Stomach smooth muscle (tissue), 2 donors: ENCODE results near the gene SPINDOC.
"Not testable (repeated sequence)": the region's sequence is repeated elsewhere in the genome, so short reads cannot be mapped to it uniquely, and the experiment has no call there.

Experiments used
- H3K27ac ChIP-seq: one replicate; pipeline ENCODE4 v1.7.0; 2013; ENCODE audit warnings: mild to moderate bottlenecking, low read length, inconsistent platforms
- H3K27me3 ChIP-seq, 2 donors: one replicate each; pipeline ENCODE4 v1.7.0; 2013; ENCODE audit warnings: low read length in 2 of 2; ENCODE audit not compliant: insufficient read depth in 2 of 2, control insufficient read depth in 1 of 2
- H3K36me3 ChIP-seq, 2 donors: one replicate each; pipeline ENCODE4 v1.7.0; 2013; ENCODE audit warnings: low read length in 2 of 2; ENCODE audit not compliant: control insufficient read depth in 2 of 2, insufficient read depth in 2 of 2
- H3K4me1 ChIP-seq: one replicate; pipeline ENCODE4 v1.7.0; 2013; ENCODE audit warnings: low read length; ENCODE audit not compliant: control insufficient read depth, insufficient read depth
- H3K4me3 ChIP-seq, 2 donors: one replicate each; pipeline ENCODE4 v1.7.0; 2013; ENCODE audit warnings: low read length in 2 of 2
- H3K9ac ChIP-seq, 2 donors: one replicate each; pipeline ENCODE4 v1.7.0; 2013; ENCODE audit warnings: low read length in 2 of 2, mild to moderate bottlenecking in 1 of 2
- H3K9me3 ChIP-seq, 2 donors: one replicate each; pipeline ENCODE4 v1.7.0; 2013; ENCODE audit warnings: low read length in 2 of 2; ENCODE audit not compliant: control insufficient read depth in 2 of 2
- donor health status: healthy.
- donor health status: Pancreatic carcinoma.

The SPINDOC gene

DNA sequence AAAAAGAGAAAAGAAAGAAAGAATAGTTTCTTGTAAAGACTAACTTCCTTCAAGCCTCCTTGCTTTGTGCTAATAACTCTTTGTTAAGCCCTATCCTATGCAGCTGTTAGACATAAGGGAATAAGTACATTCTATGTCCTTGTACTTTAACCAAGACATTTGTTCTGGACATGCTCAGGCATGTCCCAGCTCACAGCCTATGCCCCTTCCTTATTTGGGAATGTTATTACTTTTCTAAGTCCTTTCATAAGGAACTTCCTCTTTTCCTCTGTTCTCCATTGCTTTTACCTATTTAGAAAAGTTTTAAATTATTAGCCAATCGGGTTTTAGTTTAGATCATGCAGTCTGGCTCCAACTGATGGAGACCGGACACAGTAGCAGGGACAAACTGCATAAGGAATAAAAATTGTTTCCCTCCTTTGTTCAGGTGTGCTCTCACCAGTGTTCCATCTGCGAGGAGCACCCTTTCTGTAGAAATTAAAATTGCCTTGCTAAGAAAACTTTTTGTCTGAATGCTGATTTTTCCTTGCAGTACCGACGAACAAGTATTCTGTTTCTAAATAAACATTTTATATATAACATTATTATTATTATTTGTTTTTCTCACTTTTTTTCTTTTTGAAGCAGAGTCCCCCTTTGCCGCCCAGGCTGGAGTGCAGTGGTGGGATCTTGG is 21.6 kb upstream of the SPINDOC start:
- Histone ChIP-seq H3K27me3 (no peaks in the 10 kb centered on the region), H3K4me3 (no peak overlapping the region), H3K36me3 (no peaks in the 10 kb centered on the region), H3K4me1 (no peaks in the 10 kb centered on the region), H3K9ac (no peak overlapping the region), H3K27ac (no peak overlapping the region), H3K9me3 (peaks cover 2 to 3% of the 10 kb centered on the region in 2 donors)

DNA sequence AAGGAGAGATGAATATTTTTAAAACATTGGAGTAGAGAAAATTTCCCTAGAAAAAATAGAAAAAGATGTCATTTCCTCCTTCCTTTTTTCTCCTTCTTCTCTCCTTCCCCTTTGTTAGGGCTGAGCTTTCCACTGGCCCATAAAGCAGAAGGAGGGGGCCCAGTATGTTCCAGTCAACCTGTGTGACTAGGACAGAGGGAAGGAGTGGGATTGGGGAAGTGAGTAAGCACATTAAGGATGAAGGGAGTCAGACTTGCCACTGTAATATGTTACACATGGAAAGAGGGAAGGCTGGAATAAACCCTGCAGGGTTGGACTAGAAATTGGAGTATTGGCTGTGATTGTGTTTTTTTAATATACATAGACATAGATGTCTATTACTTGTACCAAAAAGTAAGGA is 20.1 kb upstream of the SPINDOC start:
- H3K27ac ChIP-seq, result no peak overlapping the region
- no peaks in the 10 kb centered on the region for H3K36me3 ChIP-seq
- H3K9ac ChIP-seq, result no peak overlapping the region
- no peaks in the 10 kb centered on the region for H3K27me3 ChIP-seq
- no peak overlapping the region for H3K4me3 ChIP-seq
- no peaks in the 10 kb centered on the region for H3K4me1 ChIP-seq
- peaks cover 2 to 3% of the 10 kb centered on the region in 2 donors for H3K9me3 ChIP-seq

DNA sequence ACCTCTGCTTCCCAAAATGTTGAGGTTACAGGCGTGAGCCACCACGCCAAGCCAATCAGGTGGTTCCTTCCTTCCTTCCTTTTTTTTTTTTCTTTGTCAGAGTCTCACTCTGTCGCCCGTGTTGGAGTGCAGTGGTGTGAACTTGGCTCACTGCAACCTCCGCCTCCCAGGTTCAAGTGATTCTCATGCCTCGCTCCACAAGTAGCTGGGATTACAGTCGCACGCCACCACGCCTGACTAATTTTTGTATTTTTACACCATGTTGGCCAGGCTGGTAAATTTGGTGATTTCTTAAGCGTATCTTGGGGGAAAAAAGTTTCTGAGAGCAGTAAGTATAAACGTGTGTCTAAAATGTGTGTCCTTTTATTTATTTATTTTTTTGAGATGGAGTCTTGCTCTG is 18.2 kb upstream of the SPINDOC start:
- no peak overlapping the region for H3K27ac ChIP-seq
- no peaks in the 10 kb centered on the region for H3K4me1 ChIP-seq
- H3K4me3 ChIP-seq, result no peak overlapping the region
- no peaks in the 10 kb centered on the region for H3K27me3 ChIP-seq
- peaks cover 2 to 3% of the 10 kb centered on the region in 2 donors for H3K9me3 ChIP-seq
- no peak overlapping the region for H3K9ac ChIP-seq
- no peaks in the 10 kb centered on the region for H3K36me3 ChIP-seq

DNA sequence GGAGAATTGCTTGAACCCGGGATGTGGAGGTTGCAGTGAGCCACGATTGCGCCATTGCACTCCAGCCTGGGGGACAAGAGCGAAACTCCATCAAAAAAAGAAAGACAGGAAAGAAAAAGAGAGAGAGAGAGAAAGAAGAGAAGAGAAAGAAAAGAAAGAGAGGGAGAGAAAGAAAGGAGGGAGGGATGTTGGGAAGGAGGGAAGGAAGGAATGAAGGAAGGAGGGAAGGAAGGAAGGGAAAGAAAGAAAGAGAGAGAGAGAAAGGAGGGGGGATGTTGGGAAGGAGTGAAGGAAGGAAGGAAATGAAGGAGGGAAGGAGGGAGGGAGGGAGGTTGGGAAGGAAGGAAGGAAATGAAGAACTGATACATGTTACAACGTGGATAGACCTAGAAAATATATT is 12.3 kb upstream of the SPINDOC start:
- Histone ChIP-seq H3K4me1 (no peaks in the 10 kb centered on the region), H3K27me3 (no peaks in the 10 kb centered on the region), H3K4me3 (no peak overlapping the region), H3K9me3 (no peaks in the 10 kb centered on the region), H3K9ac (no peak overlapping the region), H3K36me3 (no peaks in the 10 kb centered on the region), H3K27ac (no peak overlapping the region)

DNA sequence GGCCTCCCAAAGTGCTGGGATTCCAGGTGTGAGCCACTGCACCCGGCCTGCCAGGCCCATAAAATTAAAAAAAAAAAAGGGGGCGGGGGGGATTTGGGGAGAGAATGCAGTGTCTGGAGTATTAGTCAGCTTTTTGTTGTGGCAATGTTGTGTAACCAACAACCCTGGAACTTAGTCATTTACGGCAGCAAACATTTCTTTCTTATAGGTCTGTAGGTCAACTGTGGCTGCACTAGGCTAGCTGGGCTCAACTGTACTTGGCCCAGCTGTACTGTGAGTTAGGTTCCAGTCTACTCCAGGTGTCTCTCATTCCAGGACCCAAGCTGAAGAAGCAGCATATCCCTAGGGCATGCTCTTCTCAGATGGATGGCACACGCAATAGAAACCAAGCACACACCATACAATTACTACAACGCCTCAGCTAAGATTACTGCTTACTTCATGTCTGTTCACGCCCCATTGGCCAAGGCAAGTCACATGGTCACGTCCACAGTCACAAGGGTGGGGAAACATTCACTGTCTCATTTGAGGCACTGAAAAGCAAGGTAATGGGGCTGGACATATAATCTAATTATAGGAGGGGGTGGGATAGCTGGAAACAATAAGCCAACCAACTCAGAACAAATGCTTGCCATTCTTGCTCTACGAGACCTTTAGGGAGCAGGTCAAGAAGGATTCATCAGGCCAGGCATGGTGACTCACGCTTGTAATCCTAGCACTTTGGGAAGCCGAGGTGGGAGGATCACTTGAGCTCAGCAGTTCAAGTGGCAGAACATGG is 10.4 kb upstream of the SPINDOC start:
- Histone ChIP-seq H3K4me3 (no peak overlapping the region), H3K9ac (no peak overlapping the region), H3K27ac (no peak overlapping the region), H3K36me3 (no peaks in the 10 kb centered on the region), H3K4me1 (no peaks in the 10 kb centered on the region), H3K27me3 (no peaks in the 10 kb centered on the region), H3K9me3 (no peaks in the 10 kb centered on the region)

DNA sequence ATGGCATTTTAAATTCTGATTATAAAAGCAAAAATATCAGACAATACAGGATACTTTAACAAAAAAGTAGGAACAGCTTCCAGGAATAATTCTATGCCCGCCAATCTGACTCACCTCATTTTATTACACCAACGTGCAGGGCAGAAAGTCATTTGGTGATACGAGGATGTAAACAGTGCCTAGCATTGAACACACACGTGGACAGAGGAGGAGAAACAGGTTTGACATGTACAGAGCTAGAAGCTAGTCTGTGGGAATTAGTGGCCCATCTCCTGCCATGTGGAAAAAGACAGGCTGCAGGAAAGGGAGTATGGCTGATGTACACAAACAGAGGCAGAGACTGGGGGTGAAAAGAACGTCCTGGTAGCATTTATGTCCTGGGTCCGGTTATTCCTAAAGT is 9.0 kb upstream of the SPINDOC start:
- Histone ChIP-seq H3K9ac (no peak overlapping the region), H3K27ac (no peak overlapping the region), H3K9me3 (no peaks in the 10 kb centered on the region), H3K4me1 (no peaks in the 10 kb centered on the region), H3K27me3 (no peaks in the 10 kb centered on the region), H3K4me3 (no peak overlapping the region), H3K36me3 (no peaks in the 10 kb centered on the region)

DNA sequence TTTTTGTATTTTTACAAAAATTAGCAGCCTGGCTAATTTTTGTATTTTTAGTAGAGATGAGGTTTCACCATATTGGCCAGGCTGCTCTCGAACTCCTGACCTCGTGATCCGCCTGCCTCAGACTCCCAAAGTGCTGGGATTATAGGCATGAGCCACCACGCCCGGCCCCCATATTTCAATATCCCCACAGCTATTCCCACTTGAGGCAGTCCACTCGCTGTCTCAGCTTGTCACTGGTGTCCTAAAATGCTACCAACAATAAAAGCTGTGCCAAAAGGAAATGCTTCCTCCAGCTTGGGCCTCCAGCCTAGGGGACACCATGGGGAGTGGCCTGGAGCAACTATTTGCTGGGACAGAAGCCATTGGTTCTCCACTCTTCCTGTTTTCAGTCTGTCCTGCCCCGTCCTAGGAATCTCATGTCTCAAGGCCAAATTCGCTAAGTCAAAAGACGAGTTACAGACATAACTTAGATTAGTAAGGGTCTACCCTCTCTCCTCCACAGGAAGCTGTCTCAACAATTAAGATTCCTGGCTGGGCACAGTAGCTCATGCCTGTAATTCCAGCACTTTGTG is 7.3 kb upstream of the SPINDOC start:
- H3K27ac ChIP-seq, result no peak overlapping the region
- no peaks in the 10 kb centered on the region for H3K9me3 ChIP-seq
- no peak overlapping the region for H3K4me3 ChIP-seq
- H3K4me1 ChIP-seq, result no peaks in the 10 kb centered on the region
- H3K36me3 ChIP-seq, result no peaks in the 10 kb centered on the region
- H3K9ac ChIP-seq, result no peak overlapping the region
- H3K27me3 ChIP-seq, result no peaks in the 10 kb centered on the region

DNA sequence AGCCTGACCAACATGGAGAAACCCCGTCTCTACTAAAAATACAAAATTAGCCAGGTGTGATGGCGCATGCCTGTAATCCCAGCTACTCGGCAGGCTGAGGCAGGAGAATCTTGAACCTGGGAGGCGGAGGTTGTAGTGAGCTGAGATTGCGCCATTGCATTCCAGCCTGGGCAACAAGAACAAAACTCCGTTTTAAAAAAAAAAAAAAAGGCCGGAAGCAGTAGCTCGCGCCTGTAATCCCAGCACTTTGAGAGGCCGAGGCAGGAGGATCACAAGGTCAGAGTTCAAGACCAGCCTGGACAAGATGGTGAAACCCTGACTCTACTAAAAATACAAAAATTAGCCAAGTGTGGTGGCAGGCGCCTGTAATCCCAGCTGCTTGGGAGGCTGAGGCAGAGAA is 2.9 kb upstream of the SPINDOC start:
- peaks cover 24% of the 10 kb centered on the region for H3K4me1 ChIP-seq
- H3K27ac ChIP-seq, H3K9me3 ChIP-seq, H3K4me3 ChIP-seq, H3K36me3 ChIP-seq, H3K27me3 ChIP-seq, H3K9ac ChIP-seq: not testable (repeated sequence)

DNA sequence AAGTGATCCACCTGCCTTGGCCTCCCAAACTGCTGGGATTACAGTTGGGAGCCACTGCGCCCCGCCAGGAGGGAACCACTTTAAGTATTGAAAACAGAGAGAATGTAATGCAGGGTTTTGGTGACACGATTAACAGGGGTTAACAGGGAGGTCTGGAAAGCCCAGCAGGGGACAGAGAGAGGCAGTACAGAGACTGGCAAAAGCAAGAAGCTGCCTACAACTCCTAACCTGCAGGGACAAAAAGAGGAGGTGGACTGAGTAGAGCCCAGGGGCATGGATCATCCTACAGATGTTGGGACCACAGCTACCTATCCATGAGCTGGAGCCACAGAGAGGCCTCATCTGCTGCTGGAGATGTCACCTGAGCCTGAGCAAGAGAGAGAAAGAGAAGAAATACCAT is 1.7 kb upstream of the SPINDOC start:
- Histone ChIP-seq H3K9ac (no peak overlapping the region), H3K27me3 (no peaks in the 10 kb centered on the region), H3K4me3 (no peak overlapping the region), H3K36me3 (peaks cover 0 to 3% of the 10 kb centered on the region in 2 donors), H3K27ac (no peak overlapping the region), H3K4me1 (peaks cover 28% of the 10 kb centered on the region), H3K9me3 (no peaks in the 10 kb centered on the region)

DNA sequence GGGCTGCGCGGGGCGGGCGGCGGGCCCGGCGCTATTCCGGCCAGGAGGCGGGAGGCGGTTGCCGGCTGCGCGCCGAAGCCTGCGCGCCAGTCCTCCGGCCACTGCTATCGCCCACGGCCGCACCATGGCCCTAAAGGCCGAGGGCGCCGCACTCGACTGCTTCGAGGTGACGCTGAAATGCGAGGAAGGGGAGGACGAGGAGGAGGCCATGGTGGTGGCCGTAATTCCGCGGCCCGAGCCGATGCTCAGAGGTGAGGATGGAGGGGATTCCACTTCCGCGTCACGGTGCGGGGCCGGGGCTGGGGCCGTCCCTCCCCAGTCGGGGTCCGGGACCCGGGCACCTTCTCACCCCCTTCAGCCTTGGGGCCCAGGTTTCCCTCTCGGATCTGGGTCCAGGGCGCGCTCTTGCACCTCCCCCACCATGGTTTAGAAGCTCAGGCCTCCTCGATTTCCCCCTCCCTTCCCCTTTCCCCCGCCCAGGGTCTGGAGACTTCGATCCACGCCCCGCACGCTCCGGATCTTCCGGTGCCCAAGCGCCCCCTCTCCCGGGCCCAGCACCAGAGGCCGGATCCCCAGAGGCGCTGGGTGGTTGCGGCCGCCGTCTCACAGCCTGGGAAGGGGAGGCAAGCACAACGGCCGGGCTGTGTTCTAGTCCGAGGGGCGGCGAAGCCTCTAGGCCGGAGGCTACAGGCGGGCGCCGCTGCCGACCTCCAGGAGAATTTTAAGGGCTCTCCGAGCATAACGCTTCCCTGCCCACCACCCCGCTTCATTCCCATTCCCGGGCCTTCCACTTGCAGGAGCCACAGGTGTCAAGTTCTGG is 517 bp downstream of the SPINDOC start:
- Histone ChIP-seq H3K27me3 (no peaks in the 10 kb centered on the region), H3K9me3 (no peaks in the 10 kb centered on the region), H3K27ac (peak overlapping the region; percentile 80), H3K9ac (peak overlapping the region; percentile 81 to 89), H3K4me1 (peaks cover 31% of the 10 kb centered on the region), H3K36me3 (peaks cover 4 to 15% of the 10 kb centered on the region in 2 donors), H3K4me3 (peak overlapping the region; percentile 65 to 92)
